Measurements from ENCODE around the gene LCOR. TPM values are rescaled to one million over a fixed set of nuclear protein-coding genes. Genes with fewer than 3 reads are reported as not detected.
A peak's percentile ranks its signal among the peaks of the same experiment; 100 is the strongest.

Gene LCOR
- total and polyA plus RNA-seq, 2 of the 13 experiments (the other 11 are each of a cell fraction or from before 2014, with no cell fraction given): 12.4 to 23.7 TPM

DNA sequence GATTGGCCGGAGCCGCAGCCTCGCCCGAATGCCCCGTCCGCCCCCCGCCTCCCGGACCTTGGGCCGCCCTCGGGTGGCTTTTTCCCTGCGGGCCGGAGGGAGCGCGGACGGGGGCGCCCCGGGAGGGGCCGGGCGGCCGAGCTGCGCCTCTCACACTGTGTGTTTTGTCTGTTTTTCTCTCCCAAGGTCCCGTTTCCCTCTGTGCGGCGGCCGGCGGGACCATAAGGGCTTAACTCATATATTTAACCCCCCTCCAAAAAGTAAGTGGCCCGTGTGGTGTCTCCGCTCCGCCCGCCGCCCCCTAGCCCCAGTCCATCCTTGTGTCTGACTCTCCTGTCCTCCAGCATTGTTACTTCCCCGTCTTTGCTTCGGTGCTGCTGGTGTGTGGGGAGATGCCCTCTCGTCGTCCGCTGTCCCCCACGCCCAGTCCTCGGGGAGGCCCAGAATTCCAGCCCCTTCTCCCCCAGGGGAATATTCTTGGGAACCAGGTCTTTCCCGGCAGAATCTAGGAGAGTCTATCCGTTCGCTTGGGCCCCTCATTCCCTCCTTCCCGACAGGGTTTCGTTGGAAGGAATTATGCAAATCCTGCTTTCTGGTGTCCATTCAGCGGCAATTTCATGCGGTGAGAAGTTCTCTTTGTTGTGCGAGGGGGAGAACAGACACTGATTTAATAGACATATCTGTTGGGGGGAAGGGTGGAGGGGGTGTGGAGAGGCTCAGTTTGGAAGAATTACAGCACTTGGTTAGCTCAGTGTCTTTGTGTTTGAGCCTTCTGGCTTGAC is 1.3 kb downstream of the LCOR start (continued):
- no peak for TF ChIP-seq ZNF770 (CRISPR knock-in tag; IDR thresholded peaks at IDR 0.05)
- TF ChIP-seq MYNN (CRISPR knock-in tag; IDR thresholded peaks at IDR 0.05; ENCODE audit: low read depth): no peak
- TF ChIP-seq ZNF546 (CRISPR knock-in tag; conservative IDR thresholded peaks at IDR 0.05): no peak
- TF ChIP-seq, protein P1, sequence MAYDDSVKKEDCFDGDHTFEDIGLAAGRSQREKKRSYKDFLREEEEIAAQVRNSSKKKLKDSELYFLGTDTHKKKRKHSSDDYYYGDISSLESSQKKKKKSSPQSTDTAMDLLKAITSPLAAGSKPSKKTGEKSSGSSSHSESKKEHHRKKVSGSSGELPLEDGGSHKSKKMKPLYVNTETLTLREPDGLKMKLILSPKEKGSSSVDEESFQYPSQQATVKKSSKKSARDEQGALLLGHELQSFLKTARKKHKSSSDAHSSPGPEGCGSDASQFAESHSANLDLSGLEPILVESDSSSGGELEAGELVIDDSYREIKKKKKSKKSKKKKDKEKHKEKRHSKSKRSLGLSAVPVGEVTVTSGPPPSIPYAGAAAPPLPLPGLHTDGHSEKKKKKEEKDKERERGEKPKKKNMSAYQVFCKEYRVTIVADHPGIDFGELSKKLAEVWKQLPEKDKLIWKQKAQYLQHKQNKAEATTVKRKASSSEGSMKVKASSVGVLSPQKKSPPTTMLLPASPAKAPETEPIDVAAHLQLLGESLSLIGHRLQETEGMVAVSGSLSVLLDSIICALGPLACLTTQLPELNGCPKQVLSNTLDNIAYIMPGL (CRISPR knock-in tag; IDR thresholded peaks at IDR 0.05; ENCODE audit: borderline replicate concordance in 1 of 2, low read depth in 1 of 2): peak in 1 of 2 experiments; percentile 14; a peak in 1 of 4 replicates
- TF ChIP-seq HOXA7 (CRISPR knock-in tag; IDR thresholded peaks at IDR 0.05): no peak
- TF ChIP-seq ZNF225 (CRISPR knock-in tag; IDR thresholded peaks at IDR 0.05): no peak
- no peak for TF ChIP-seq PCBP1 (IDR thresholded peaks at IDR 0.05; ENCODE audit: borderline replicate concordance, low read depth, low read length)
- TF ChIP-seq YEATS2 (CRISPR knock-in tag; IDR thresholded peaks at IDR 0.05; ENCODE audit: borderline replicate concordance): no peak
- 0 out of 2 replicates have a peak, but pooled peaks have one; percentile 5 for TF ChIP-seq ZMYM3 (CRISPR knock-in tag; IDR thresholded peaks at IDR 0.05)
- TF ChIP-seq HNF1A (IDR thresholded peaks at IDR 0.05; ENCODE audit: low read depth): no peak
- no peak for TF ChIP-seq HNF1A (CRISPR knock-in tag; IDR thresholded peaks at IDR 0.05; ENCODE audit: borderline replicate concordance)
- no peak for TF ChIP-seq NFRKB (IDR thresholded peaks at IDR 0.05)
- peak; percentile 46; the same call in 1 of the 2 replicates for TF ChIP-seq UBTF (CRISPR knock-in tag; IDR thresholded peaks at IDR 0.05)
- TF ChIP-seq POGK (CRISPR knock-in tag; conservative IDR thresholded peaks at IDR 0.05): no peak
- TF ChIP-seq GABPB1 (CRISPR knock-in tag; IDR thresholded peaks at IDR 0.05): peak; percentile 21; the same call in 1 of the 2 replicates
- TF ChIP-seq PPARG (CRISPR knock-in tag; conservative IDR thresholded peaks at IDR 0.05): no peak; the same call in 1 of the 2 replicates
